ENCODE results near the gene ANAPC1.
"Not testable (repeated sequence)": the region's sequence is repeated elsewhere in the genome, so short reads cannot be mapped to it uniquely, and the experiment has no call there.

GRCh38 chr2:111834221-111834620, 49.8 kb downstream of the ANAPC1 start:
- TF ChIP-seq CTCF, POLR2AphosphoS5, EP300, POLR2A (IDR thresholded peaks at IDR 0.05): not testable (repeated sequence)

All from stomach (tissue), 4 donors.